Endothelial cell of umbilical vein (primary cell): ENCODE measurements around the gene ANK2. TPM values are rescaled to one million over a fixed set of nuclear protein-coding genes. Genes with fewer than 3 reads are reported as not detected.

ENCODE experiments used
- BruUV-seq: library from RNA; stranded (reverse); fragments of 400-500 nt; replicated peaks from 2 replicates; lab custom pipeline; 2021; lab: Mats Ljungman, UMichigan
- CTCF ChIA-PET: fragments of 300-600, 350-600 bp; sonication (Branson Sonifier 250); formaldehyde crosslinking; loops from one replicate; lab custom pipeline; 2021; ENCODE audit warnings: antibody characterized with exemption, inconsistent platforms; lab: Charles Lee
- POLR2A ChIA-PET: fragments of 300-600, 350-600 bp; sonication (Branson Sonifier 250); formaldehyde crosslinking; loops from one replicate; lab custom pipeline; 2021; ENCODE audit warnings: antibody characterized with exemption, inconsistent platforms; lab: Charles Lee
- DNase-seq: peaks from one replicate; pipeline ENCODE4 v3.0.0-alpha.2; 2011; ENCODE audit warnings: low read depth, low spot score
- FAIRE-seq: peaks from 2 replicates; lab custom pipeline; 2011; peaks lifted over from hg19 to GRCh38; lab: Jason Lieb, UNC
- H2AFZ ChIP-seq: 2 replicates; pipeline ENCODE4 v1.6.0; 2012; ENCODE audit warnings: low read depth, low read length, control low read depth, inconsistent platforms
- H3K27ac ChIP-seq: 2 replicates; pipeline ENCODE4 v1.5.1; 2011; ENCODE audit warnings: low read depth, mild to moderate bottlenecking, control low read depth, low read length, moderate library complexity; ENCODE audit not compliant: insufficient read depth
- H3K27me3 ChIP-seq, 2 experiments: 2 replicates each; pipeline versions ENCODE4 v1.6.0 to v1.6.1; 2011; ENCODE audit warnings: low read length in 2 of 2, mixed read lengths in 1 of 2; ENCODE audit not compliant: control insufficient read depth in 2 of 2, insufficient read depth in 2 of 2
- H3K36me3 ChIP-seq, 2 experiments: 2 replicates in 1 of 2; 3 replicates in 1 of 2; pipeline ENCODE4 v1.5.1; 2011; ENCODE audit warnings: low read length in 2 of 2, mild to moderate bottlenecking in 1 of 2, moderate library complexity in 1 of 2; ENCODE audit not compliant: control insufficient read depth in 2 of 2, insufficient read depth in 2 of 2; ENCODE audit errors: extremely low read depth in 1 of 2
- H3K4me1 ChIP-seq: 3 replicates; pipeline ENCODE4 v1.5.1; 2011; ENCODE audit warnings: mild to moderate bottlenecking, low read length; ENCODE audit not compliant: control insufficient read depth, insufficient read depth; ENCODE audit errors: extremely low read depth
- H3K4me2 ChIP-seq: 2 replicates; pipeline ENCODE4 v1.6.1; 2011; ENCODE audit warnings: low read length, control low read depth, mixed read lengths; ENCODE audit not compliant: insufficient read depth
- H3K4me3 ChIP-seq, 3 experiments: fragments of 200-600 bp in 1 of 3; sonication (generic), shearing (Covaris generic) in 1 of 3; replicated peaks in 1 of 3; 2 replicates each; pipeline ENCODE4 v1.5.1; 2011 to 2016; ENCODE audit warnings: control low read depth in 3 of 3, low read length in 3 of 3, mild to moderate bottlenecking in 2 of 3, inconsistent platforms in 1 of 3, low read depth in 1 of 3, moderate library complexity in 1 of 3; ENCODE audit not compliant: insufficient read depth in 1 of 3
- H3K79me2 ChIP-seq: 2 replicates; pipeline ENCODE4 v1.6.0; 2012; ENCODE audit warnings: low read length, inconsistent platforms; ENCODE audit not compliant: control insufficient read depth, insufficient read depth
- H3K9ac ChIP-seq: replicated peaks from 2 replicates; pipeline ENCODE3; 2011; ENCODE audit warnings: low read length, control low read depth; ENCODE audit not compliant: insufficient read depth; ENCODE audit errors: extremely low read depth
- H3K9me1 ChIP-seq: replicated peaks from 3 replicates; pipeline ENCODE4 v1.6.0; 2011; ENCODE audit warnings: mild to moderate bottlenecking, low read length; ENCODE audit not compliant: control insufficient read depth, insufficient read depth; ENCODE audit errors: extremely low read depth
- H3K9me3 ChIP-seq: replicated peaks from 2 replicates; pipeline ENCODE4 v1.5.1; 2012; ENCODE audit warnings: low read length, inconsistent platforms; ENCODE audit not compliant: control insufficient read depth, insufficient read depth
- H4K20me1 ChIP-seq: replicated peaks from 2 replicates; pipeline ENCODE3; 2011; ENCODE audit warnings: mild to moderate bottlenecking, low read length; ENCODE audit not compliant: control insufficient read depth, insufficient read depth; ENCODE audit errors: extremely low read depth
- EZH2 ChIP-seq: IDR thresholded peaks from 2 replicates; pipeline ENCODE4 v1.6.1; 2012; ENCODE audit warnings: borderline replicate concordance, low read depth, mild to moderate bottlenecking, moderate library complexity, low read length, inconsistent platforms; ENCODE audit not compliant: severe bottlenecking
- FOS ChIP-seq: IDR thresholded peaks from 2 replicates; pipeline ENCODE4 v1.6.1; 2011; ENCODE audit warnings: mild to moderate bottlenecking, low read length, moderate library complexity, borderline replicate concordance; ENCODE audit not compliant: insufficient read depth
- GATA2 ChIP-seq: IDR thresholded peaks from 2 replicates; pipeline ENCODE4 v1.7.0; 2011; ENCODE audit warnings: low read depth, mild to moderate bottlenecking, moderate library complexity, mixed read lengths, low read length; ENCODE audit not compliant: insufficient read length, insufficient read depth
- JUN ChIP-seq: IDR thresholded peaks from 2 replicates; pipeline ENCODE4 v1.6.1; 2011; ENCODE audit warnings: borderline replicate concordance, low read depth; ENCODE audit not compliant: insufficient read length, insufficient read depth
- MYC ChIP-seq: IDR thresholded peaks from one replicate; pipeline ENCODE4 v1.6.1; 2011; ENCODE audit warnings: mild to moderate bottlenecking, low read depth, low read length
- POLR2A ChIP-seq: IDR thresholded peaks from 2 replicates; pipeline ENCODE4 v1.6.1; 2012; ENCODE audit warnings: low read depth, mild to moderate bottlenecking, control low read depth, low read length
- POLR2AphosphoS5 ChIP-seq: IDR thresholded peaks from 2 replicates; pipeline ENCODE4 v1.6.1; 2012; ENCODE audit warnings: low read depth, mild to moderate bottlenecking, control low read depth, low read length, moderate library complexity; ENCODE audit not compliant: insufficient read depth
- dilution Hi-C: fragments of 300-500 bp; cut with MboI; formaldehyde crosslinking; loops from one replicate; pipeline ENCODE4 v1.15.0; 2019; ENCODE audit warnings: low sequenced_read_pairs; ENCODE audit not compliant: extremely low pct_ligation_motif_present
- intact Hi-C: fragments of 100-400 bp; cut with micrococcal nuclease; formaldehyde crosslinking; loops from one replicate; pipeline ENCODE4 v1.10.0; 2022
- polyA plus RNA-seq, 4 experiments: library from polyadenylated mRNA; depleted of rRNA in 3 of 4; stranded (reverse) in 3 of 4; unstranded in 1 of 4; fragments of >200 nt; gene quantifications; 2 replicates each; pipeline versions ENCODE4 v1.2.1 to v1.2.3, GENCODE V29; 2011 to 2012; ENCODE audit warnings: missing spikeins in 1 of 4
- total RNA-seq: library from RNA; stranded (reverse); gene quantifications from 2 replicates; pipeline ENCODE4 v1.2.3, GENCODE V29; 2021
- TF ChIP-seq, protein P1 (sequence below), 2 donors: IDR thresholded peaks; 1 replicate in 1 of 2; 2 replicates in 1 of 2; pipeline ENCODE4 v1.5.1; 2011; ENCODE audit warnings: low read length in 2 of 2, mild to moderate bottlenecking in 2 of 2, moderate library complexity in 2 of 2, control low read depth in 1 of 2, inconsistent platforms in 1 of 2, low read depth in 1 of 2; ENCODE audit not compliant: insufficient read depth in 1 of 2; ENCODE audit errors: extremely low read depth in 1 of 2
- TF ChIP-seq, protein P2 (sequence below): IDR thresholded peaks from 2 replicates; pipeline ENCODE4 v1.6.1; 2011; ENCODE audit not compliant: insufficient read depth, insufficient read length

The ANK2 gene
- total and polyA plus RNA-seq, 2 donors (not counting 3 experiments of a cell fraction or from before 2014, with no cell fraction given) = not detected

GRCh38 chr4:113103556-113103955, 54.1 kb downstream of the ANK2 start:
- no peaks in the 10 kb centered on the region for H3K79me2 ChIP-seq
- H3K27me3 ChIP-seq = peaks cover 0 to 2% of the 10 kb centered on the region in 2 experiments
- no peak overlapping the region for H3K4me2 ChIP-seq
- H3K4me1 ChIP-seq = no peaks in the 10 kb centered on the region
- TF ChIP-seq GATA2 (no peak), FOS (no peak), JUN (no peak), EZH2 (no peak), POLR2AphosphoS5 (no peak), MYC (no peak), POLR2A (no peak)
- TF ChIP-seq, protein P1, sequence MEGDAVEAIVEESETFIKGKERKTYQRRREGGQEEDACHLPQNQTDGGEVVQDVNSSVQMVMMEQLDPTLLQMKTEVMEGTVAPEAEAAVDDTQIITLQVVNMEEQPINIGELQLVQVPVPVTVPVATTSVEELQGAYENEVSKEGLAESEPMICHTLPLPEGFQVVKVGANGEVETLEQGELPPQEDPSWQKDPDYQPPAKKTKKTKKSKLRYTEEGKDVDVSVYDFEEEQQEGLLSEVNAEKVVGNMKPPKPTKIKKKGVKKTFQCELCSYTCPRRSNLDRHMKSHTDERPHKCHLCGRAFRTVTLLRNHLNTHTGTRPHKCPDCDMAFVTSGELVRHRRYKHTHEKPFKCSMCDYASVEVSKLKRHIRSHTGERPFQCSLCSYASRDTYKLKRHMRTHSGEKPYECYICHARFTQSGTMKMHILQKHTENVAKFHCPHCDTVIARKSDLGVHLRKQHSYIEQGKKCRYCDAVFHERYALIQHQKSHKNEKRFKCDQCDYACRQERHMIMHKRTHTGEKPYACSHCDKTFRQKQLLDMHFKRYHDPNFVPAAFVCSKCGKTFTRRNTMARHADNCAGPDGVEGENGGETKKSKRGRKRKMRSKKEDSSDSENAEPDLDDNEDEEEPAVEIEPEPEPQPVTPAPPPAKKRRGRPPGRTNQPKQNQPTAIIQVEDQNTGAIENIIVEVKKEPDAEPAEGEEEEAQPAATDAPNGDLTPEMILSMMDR (IDR thresholded peaks at IDR 0.05; ENCODE audit: extremely low read depth in 1 of 2, insufficient read depth in 1 of 2, low read depth in 1 of 2, low read length in 2 of 2) = no peak
- TF ChIP-seq, protein P2, sequence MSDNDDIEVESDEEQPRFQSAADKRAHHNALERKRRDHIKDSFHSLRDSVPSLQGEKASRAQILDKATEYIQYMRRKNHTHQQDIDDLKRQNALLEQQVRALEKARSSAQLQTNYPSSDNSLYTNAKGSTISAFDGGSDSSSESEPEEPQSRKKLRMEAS = no peak
- H3K4me3 ChIP-seq = no peak overlapping the region
- ChIA-PET POLR2A (no interaction called here), CTCF (interaction anchor here (1.3 kb wide), 1 partner anchor 9 kb away, joined by 4 read pairs; no protein-coding TSS in a partner anchor)
- H3K9ac ChIP-seq = no peak overlapping the region
- no peaks in the 10 kb centered on the region for H3K9me1 ChIP-seq
- no peaks in the 10 kb centered on the region for H3K9me3 ChIP-seq
- no TSS peak for BruUV-seq
- FAIRE-seq = no peak
- H3K27ac ChIP-seq = no peak overlapping the region
- H2AFZ ChIP-seq = no peak overlapping the region
- dilution Hi-C loops = no loop called here
- intact Hi-C loops = no loop called here
- H4K20me1 ChIP-seq = no peaks in the 10 kb centered on the region
- H3K36me3 ChIP-seq = no peaks in the 10 kb centered on the region
- DNase-seq = no peak
